ENCODE results near the gene ENOX1.
A peak's percentile ranks its signal among the peaks of the same experiment; 100 is the strongest.

ENOX1 gene

GRCh38 chr13:43737392-43737923 is 49.3 kb downstream of the ENOX1 start:
- DNase-seq, result no peak

GRCh38 chr13:43732726-43733125 is 54.0 kb downstream of the ENOX1 start:
- DNase-seq, result no peak

GRCh38 chr13:43731296-43731695 is 55.5 kb downstream of the ENOX1 start:
- no peak for DNase-seq

- DNase-seq, result no peak
Observed at GRCh38 chr13:43730642-43731041, 56.1 kb downstream of the ENOX1 start.

- no peak for DNase-seq
Observed at GRCh38 chr13:43728421-43728820, 58.4 kb downstream of the ENOX1 start.

- DNase-seq, result no peak
Observed at GRCh38 chr13:43727856-43728255, 58.9 kb downstream of the ENOX1 start.

GRCh38 chr13:43725460-43725859 is 61.3 kb downstream of the ENOX1 start:
- DNase-seq, result no peak

GRCh38 chr13:43720780-43721397 is 65.9 kb downstream of the ENOX1 start:
- no peak for DNase-seq

GRCh38 chr13:43698758-43699157 is 88.0 kb downstream of the ENOX1 start:
- no peak for DNase-seq

GRCh38 chr13:43698009-43698408 is 88.8 kb downstream of the ENOX1 start:
- DNase-seq, result no peak

- no peak for DNase-seq
Observed at GRCh38 chr13:43697323-43697722, 89.4 kb downstream of the ENOX1 start.

- DNase-seq, result no peak
Observed at GRCh38 chr13:43694146-43694664, 92.6 kb downstream of the ENOX1 start.

GRCh38 chr13:43693639-43694038 is 93.1 kb downstream of the ENOX1 start:
- DNase-seq, result no peak

GRCh38 chr13:43688227-43688907 is 98.4 kb downstream of the ENOX1 start:
- DNase-seq, result no peak

- DNase-seq, result no peak
Observed at GRCh38 chr13:43687038-43687437, 99.7 kb downstream of the ENOX1 start.

GRCh38 chr13:43686557-43686956 is 100.2 kb downstream of the ENOX1 start:
- no peak for DNase-seq

GRCh38 chr13:43684963-43685725 is 101.6 kb downstream of the ENOX1 start:
- no peak for DNase-seq

- no peak for DNase-seq
Observed at GRCh38 chr13:43682701-43683100, 104.1 kb downstream of the ENOX1 start.

- peak; percentile 3 to 13 for DNase-seq
Observed at GRCh38 chr13:43676320-43676719, 110.5 kb downstream of the ENOX1 start.

- no peak for DNase-seq
Observed at GRCh38 chr13:43675577-43675976, 111.2 kb downstream of the ENOX1 start.

GRCh38 chr13:43669964-43670363 is 116.8 kb downstream of the ENOX1 start:
- DNase-seq, result no peak

- no peak for DNase-seq
Observed at GRCh38 chr13:43669101-43669500, 117.7 kb downstream of the ENOX1 start.

- no peak for DNase-seq
Observed at GRCh38 chr13:43666403-43666802, 120.4 kb downstream of the ENOX1 start.
